ENCODE data around the gene S100A13.
"Not testable (repeated sequence)": the region's sequence is repeated elsewhere in the genome, so short reads cannot be mapped to it uniquely, and the experiment has no call there.

Gene S100A13

GRCh38 chr1:153647346-153647714 lies 20.0 kb upstream of the S100A13 start:
- Histone ChIP-seq H3K27ac (ENCODE audit: low read length) (no peak overlapping the region), H3K4me3 (ENCODE audit: low read length in 2 of 2) (no peak overlapping the region), H3K9ac (ENCODE audit: low read length in 2 of 2) (no peak overlapping the region), H3K4me1 (ENCODE audit: control insufficient read depth, insufficient read depth, low read length) (peaks cover 11% of the 10 kb centered on the region), H3K27me3 (ENCODE audit: control insufficient read depth in 1 of 2, insufficient read depth in 2 of 2, low read length in 2 of 2) (no peaks in the 10 kb centered on the region), H3K9me3 (ENCODE audit: control insufficient read depth in 2 of 2, low read length in 2 of 2) (no peaks in the 10 kb centered on the region), H3K36me3 (ENCODE audit: control insufficient read depth in 2 of 2, insufficient read depth in 2 of 2, low read length in 2 of 2) (peaks cover 24 to 26% of the 10 kb centered on the region in 2 donors)

GRCh38 chr1:153646672-153647345 lies 19.5 kb upstream of the S100A13 start:
- H3K4me1 ChIP-seq (ENCODE audit: control insufficient read depth, insufficient read depth, low read length) = peaks cover 11% of the 10 kb centered on the region
- no peak overlapping the region for H3K4me3 ChIP-seq (ENCODE audit: low read length in 2 of 2)
- H3K36me3 ChIP-seq (ENCODE audit: control insufficient read depth in 2 of 2, insufficient read depth in 2 of 2, low read length in 2 of 2) = peaks cover 29 to 31% of the 10 kb centered on the region in 2 donors
- no peaks in the 10 kb centered on the region for H3K9me3 ChIP-seq (ENCODE audit: control insufficient read depth in 2 of 2, low read length in 2 of 2)
- no peak overlapping the region for H3K9ac ChIP-seq (ENCODE audit: low read length in 2 of 2)
- no peak overlapping the region for H3K27ac ChIP-seq (ENCODE audit: low read length)
- no peaks in the 10 kb centered on the region for H3K27me3 ChIP-seq (ENCODE audit: control insufficient read depth in 1 of 2, insufficient read depth in 2 of 2, low read length in 2 of 2)

GRCh38 chr1:153643816-153644215 lies 16.5 kb upstream of the S100A13 start:
- Histone ChIP-seq H3K27ac (ENCODE audit: low read length) (no peak overlapping the region), H3K9me3 (ENCODE audit: control insufficient read depth in 2 of 2, low read length in 2 of 2) (no peaks in the 10 kb centered on the region), H3K36me3 (ENCODE audit: control insufficient read depth in 2 of 2, insufficient read depth in 2 of 2, low read length in 2 of 2) (peaks cover 45 to 52% of the 10 kb centered on the region in 2 donors), H3K9ac (ENCODE audit: low read length in 2 of 2) (no peak overlapping the region), H3K4me1 (ENCODE audit: control insufficient read depth, insufficient read depth, low read length) (peaks cover 6% of the 10 kb centered on the region), H3K4me3 (ENCODE audit: low read length in 2 of 2) (no peak overlapping the region), H3K27me3 (ENCODE audit: control insufficient read depth in 1 of 2, insufficient read depth in 2 of 2, low read length in 2 of 2) (no peaks in the 10 kb centered on the region)

DNA sequence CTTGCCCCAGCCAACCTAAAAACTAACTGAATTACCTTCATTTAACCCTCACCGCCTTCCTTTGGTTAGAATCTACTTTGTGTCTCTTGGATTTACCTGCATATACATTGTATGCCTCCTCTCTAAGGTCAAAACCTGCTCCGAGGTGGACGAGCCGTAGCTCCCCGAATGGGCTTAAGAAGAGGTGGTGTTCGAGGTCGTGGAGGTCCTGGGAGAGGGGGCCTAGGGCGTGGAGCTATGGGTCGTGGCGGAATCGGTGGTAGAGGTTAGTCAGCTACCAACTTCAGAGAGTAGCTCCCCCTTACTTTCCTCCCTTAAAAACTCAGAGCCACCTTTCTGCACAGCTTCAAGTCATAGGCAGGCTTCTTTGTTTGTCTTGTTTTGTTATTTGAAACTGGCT lies 15.8 kb upstream of the S100A13 start:
- Histone ChIP-seq H3K27ac (ENCODE audit: low read length) (no peak overlapping the region), H3K4me3 (ENCODE audit: low read length in 2 of 2) (no peak overlapping the region), H3K4me1 (ENCODE audit: control insufficient read depth, insufficient read depth, low read length) (peaks cover 6% of the 10 kb centered on the region), H3K36me3 (ENCODE audit: control insufficient read depth in 2 of 2, insufficient read depth in 2 of 2, low read length in 2 of 2) (peaks cover 51 to 57% of the 10 kb centered on the region in 2 donors), H3K27me3 (ENCODE audit: control insufficient read depth in 1 of 2, insufficient read depth in 2 of 2, low read length in 2 of 2) (no peaks in the 10 kb centered on the region), H3K9ac (ENCODE audit: low read length in 2 of 2) (no peak overlapping the region), H3K9me3 (ENCODE audit: control insufficient read depth in 2 of 2, low read length in 2 of 2) (no peaks in the 10 kb centered on the region)

DNA sequence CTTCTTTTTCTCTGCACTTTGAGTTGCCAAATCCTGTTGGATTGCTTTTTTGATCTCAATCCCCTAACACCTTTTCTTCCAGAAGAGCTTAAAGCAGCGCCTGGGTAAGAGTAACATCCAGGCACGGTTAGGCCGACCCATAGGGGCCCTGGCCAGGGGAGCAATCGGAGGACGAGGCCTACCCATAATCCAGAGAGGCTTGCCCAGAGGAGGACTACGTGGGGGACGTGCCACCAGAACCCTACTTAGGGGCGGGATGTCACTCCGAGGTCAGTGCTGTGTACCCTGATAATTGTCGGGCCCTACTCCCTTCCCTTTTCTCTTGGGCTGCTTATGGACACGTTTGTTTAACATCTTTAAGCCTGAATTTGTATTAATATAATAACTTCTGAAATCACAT lies 14.9 kb upstream of the S100A13 start:
- Histone ChIP-seq H3K9ac (ENCODE audit: low read length in 2 of 2) (no peak overlapping the region), H3K9me3 (ENCODE audit: control insufficient read depth in 2 of 2, low read length in 2 of 2) (no peaks in the 10 kb centered on the region), H3K4me3 (ENCODE audit: low read length in 2 of 2) (no peak overlapping the region), H3K27ac (ENCODE audit: low read length) (no peak overlapping the region), H3K36me3 (ENCODE audit: control insufficient read depth in 2 of 2, insufficient read depth in 2 of 2, low read length in 2 of 2) (peaks cover 59 to 66% of the 10 kb centered on the region in 2 donors), H3K4me1 (ENCODE audit: control insufficient read depth, insufficient read depth, low read length) (peaks cover 8% of the 10 kb centered on the region), H3K27me3 (ENCODE audit: control insufficient read depth in 1 of 2, insufficient read depth in 2 of 2, low read length in 2 of 2) (no peaks in the 10 kb centered on the region)

GRCh38 chr1:153640861-153641260 lies 13.6 kb upstream of the S100A13 start:
- Histone ChIP-seq H3K27me3 (ENCODE audit: control insufficient read depth in 1 of 2, insufficient read depth in 2 of 2, low read length in 2 of 2) (no peaks in the 10 kb centered on the region), H3K4me3 (ENCODE audit: low read length in 2 of 2) (no peak overlapping the region), H3K9ac (ENCODE audit: low read length in 2 of 2) (no peak overlapping the region), H3K4me1 (ENCODE audit: control insufficient read depth, insufficient read depth, low read length) (peaks cover 18% of the 10 kb centered on the region), H3K9me3 (ENCODE audit: control insufficient read depth in 2 of 2, low read length in 2 of 2) (no peaks in the 10 kb centered on the region), H3K27ac (ENCODE audit: low read length) (no peak overlapping the region), H3K36me3 (ENCODE audit: control insufficient read depth in 2 of 2, insufficient read depth in 2 of 2, low read length in 2 of 2) (peaks cover 66 to 75% of the 10 kb centered on the region in 2 donors)

DNA sequence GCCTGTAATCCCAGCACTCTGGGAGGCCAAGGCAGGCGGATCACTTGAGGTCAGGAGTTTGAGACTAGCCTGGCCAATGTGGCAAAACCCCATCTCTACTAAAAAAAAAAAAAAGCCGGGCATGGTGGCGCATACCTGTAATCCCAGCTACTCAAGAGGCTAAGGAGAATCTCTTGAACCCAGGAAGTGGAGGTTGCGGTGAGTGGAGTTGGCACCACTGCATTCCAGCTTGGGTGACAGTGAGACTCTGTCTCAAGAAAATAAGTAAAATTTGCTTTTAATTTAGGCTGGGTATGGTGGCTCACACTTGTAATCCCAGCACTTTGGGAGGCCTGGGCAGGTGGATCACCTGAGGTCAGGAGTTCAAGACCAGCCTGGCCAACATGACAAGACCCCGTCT lies 12.9 kb upstream of the S100A13 start:
- not testable (repeated sequence) for H3K27ac ChIP-seq (ENCODE audit: low read length); H3K4me3 ChIP-seq (ENCODE audit: low read length in 2 of 2); H3K27me3 ChIP-seq (ENCODE audit: control insufficient read depth in 1 of 2, insufficient read depth in 2 of 2, low read length in 2 of 2); H3K9me3 ChIP-seq (ENCODE audit: control insufficient read depth in 2 of 2, low read length in 2 of 2); H3K9ac ChIP-seq (ENCODE audit: low read length in 2 of 2)
- Histone ChIP-seq H3K36me3 (ENCODE audit: control insufficient read depth in 2 of 2, insufficient read depth in 2 of 2, low read length in 2 of 2) (peaks cover 59 to 69% of the 10 kb centered on the region in 2 donors), H3K4me1 (ENCODE audit: control insufficient read depth, insufficient read depth, low read length) (peaks cover 25% of the 10 kb centered on the region)

- Histone ChIP-seq H3K27me3 (ENCODE audit: control insufficient read depth in 1 of 2, insufficient read depth in 2 of 2, low read length in 2 of 2) (no peaks in the 10 kb centered on the region), H3K27ac (ENCODE audit: low read length) (no peak overlapping the region), H3K4me3 (ENCODE audit: low read length in 2 of 2) (no peak overlapping the region), H3K9me3 (ENCODE audit: control insufficient read depth in 2 of 2, low read length in 2 of 2) (no peaks in the 10 kb centered on the region), H3K36me3 (ENCODE audit: control insufficient read depth in 2 of 2, insufficient read depth in 2 of 2, low read length in 2 of 2) (peaks cover 54 to 62% of the 10 kb centered on the region in 2 donors), H3K9ac (ENCODE audit: low read length in 2 of 2) (no peak overlapping the region), H3K4me1 (ENCODE audit: control insufficient read depth, insufficient read depth, low read length) (peaks cover 26% of the 10 kb centered on the region)
Measured at GRCh38 chr1:153639280-153639679, 12.0 kb upstream of the S100A13 start.

GRCh38 chr1:153638261-153638660 lies 11.0 kb upstream of the S100A13 start:
- Histone ChIP-seq H3K9me3 (ENCODE audit: control insufficient read depth in 2 of 2, low read length in 2 of 2) (no peaks in the 10 kb centered on the region), H3K36me3 (ENCODE audit: control insufficient read depth in 2 of 2, insufficient read depth in 2 of 2, low read length in 2 of 2) (peaks cover 52 to 56% of the 10 kb centered on the region in 2 donors), H3K4me1 (ENCODE audit: control insufficient read depth, insufficient read depth, low read length) (peaks cover 30% of the 10 kb centered on the region), H3K27me3 (ENCODE audit: control insufficient read depth in 1 of 2, insufficient read depth in 2 of 2, low read length in 2 of 2) (no peaks in the 10 kb centered on the region), H3K4me3 (ENCODE audit: low read length in 2 of 2) (no peak overlapping the region), H3K27ac (ENCODE audit: low read length) (no peak overlapping the region), H3K9ac (ENCODE audit: low read length in 2 of 2) (no peak overlapping the region)

DNA sequence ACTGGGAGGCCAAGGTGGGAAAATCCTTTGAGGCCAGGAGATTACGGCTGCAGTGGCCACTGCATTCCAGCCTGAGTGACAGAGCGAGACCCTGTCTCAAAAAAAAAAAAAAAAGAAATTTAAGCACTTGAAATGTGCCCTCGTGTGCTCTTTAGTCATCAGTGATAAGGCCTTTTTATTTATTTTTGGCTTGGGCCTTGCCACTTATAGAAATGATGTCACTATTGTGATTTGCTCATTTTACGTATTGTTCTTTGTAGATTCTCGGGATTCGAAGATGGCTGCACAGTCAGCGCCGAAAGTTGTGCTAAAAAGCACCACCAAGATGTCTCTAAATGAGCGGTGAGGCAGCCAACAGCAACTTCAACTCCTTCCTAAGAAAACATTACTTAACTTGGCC lies 9.0 kb upstream of the S100A13 start:
- Histone ChIP-seq H3K4me3 (ENCODE audit: low read length in 2 of 2) (no peak overlapping the region), H3K27me3 (ENCODE audit: control insufficient read depth in 1 of 2, insufficient read depth in 2 of 2, low read length in 2 of 2) (no peaks in the 10 kb centered on the region), H3K27ac (ENCODE audit: low read length) (no peak overlapping the region), H3K9me3 (ENCODE audit: control insufficient read depth in 2 of 2, low read length in 2 of 2) (no peaks in the 10 kb centered on the region), H3K4me1 (ENCODE audit: control insufficient read depth, insufficient read depth, low read length) (peaks cover 33% of the 10 kb centered on the region), H3K9ac (ENCODE audit: low read length in 2 of 2) (no peak overlapping the region), H3K36me3 (ENCODE audit: control insufficient read depth in 2 of 2, insufficient read depth in 2 of 2, low read length in 2 of 2) (peaks cover 35 to 40% of the 10 kb centered on the region in 2 donors)

GRCh38 chr1:153635872-153636271 lies 8.6 kb upstream of the S100A13 start:
- H3K27me3 ChIP-seq (ENCODE audit: control insufficient read depth in 1 of 2, insufficient read depth in 2 of 2, low read length in 2 of 2) = no peaks in the 10 kb centered on the region
- H3K36me3 ChIP-seq (ENCODE audit: control insufficient read depth in 2 of 2, insufficient read depth in 2 of 2, low read length in 2 of 2) = peaks cover 32 to 36% of the 10 kb centered on the region in 2 donors
- H3K4me1 ChIP-seq (ENCODE audit: control insufficient read depth, insufficient read depth, low read length) = peaks cover 33% of the 10 kb centered on the region
- H3K9ac ChIP-seq (ENCODE audit: low read length in 2 of 2) = no peak overlapping the region
- no peaks in the 10 kb centered on the region for H3K9me3 ChIP-seq (ENCODE audit: control insufficient read depth in 2 of 2, low read length in 2 of 2)
- no peak overlapping the region for H3K27ac ChIP-seq (ENCODE audit: low read length)
- H3K4me3 ChIP-seq (ENCODE audit: low read length in 2 of 2) = peak overlapping the region in 1 of 2 donors; percentile 22
